ENCODE measurements around the gene UBE2L6. TPM values are rescaled to one million over a fixed set of nuclear protein-coding genes. Genes with fewer than 3 reads are reported as not detected.

Gene UBE2L6
- polyA plus RNA-seq, 1 donor from 2014 or later, result 88.0 TPM

- Histone ChIP-seq H3K9me3 (ENCODE audit: low read length) (no peaks in the 10 kb centered on the region), H3K36me3 (ENCODE audit: insufficient read depth, low read length) (no peaks in the 10 kb centered on the region), H3K4me3 (ENCODE audit: low read length) (peak within 1 kb of the TSS; percentile 42), H3F3A (ENCODE audit: insufficient read depth, low read length, poor library complexity, severe bottlenecking) (no peaks in the 10 kb centered on the region), H4K20me1 (ENCODE audit: insufficient read depth) (no peaks in the 10 kb centered on the region), H3K4me2 (ENCODE audit: low read length) (no peak within 1 kb of the TSS), H3K79me2 (replicated peaks; ENCODE audit: insufficient read depth, low read length) (no peaks in the 10 kb centered on the region), H3K9me2 (ENCODE audit: insufficient read depth, low read length) (no peaks in the 10 kb centered on the region), H2AFZ (ENCODE audit: low read depth, low read length) (no peak within 1 kb of the TSS), H3K9ac (ENCODE audit: low read length) (no peak within 1 kb of the TSS), H3K27me3 (ENCODE audit: insufficient read depth, low read depth, low read length) (no peaks in the 10 kb centered on the region), H3K27ac (ENCODE audit: low read length) (no peak within 1 kb of the TSS)
- TF ChIP-seq EZH2 (IDR thresholded peaks at IDR 0.05; ENCODE audit: borderline replicate concordance, insufficient read depth, low read length, poor library complexity, severe bottlenecking), result no peak
- no peak for TF ChIP-seq RAD21 (conservative IDR thresholded peaks at IDR 0.05)
- no peak for TF ChIP-seq MXI1 (conservative IDR thresholded peaks at IDR 0.05; ENCODE audit: poor library complexity, severe bottlenecking)
- TF ChIP-seq POLR2AphosphoS5 (IDR thresholded peaks at IDR 0.05), result no peak
Measured at GRCh38 chr11:57597461-57597915, 30.0 kb upstream of the UBE2L6 start, which contains the start of gene SERPING1. TSS of gene SERPING1 (plus strand) at chr11:57597685. CDS start at chr11:57598271, 586 bp downstream.

- H3F3A ChIP-seq (ENCODE audit: insufficient read depth, low read length, poor library complexity, severe bottlenecking), result no peaks in the 10 kb centered on the region
- H2AFZ ChIP-seq (ENCODE audit: low read depth, low read length), result no peak overlapping the region
- H3K79me2 ChIP-seq (replicated peaks; ENCODE audit: insufficient read depth, low read length), result no peaks in the 10 kb centered on the region
- no peak overlapping the region for H3K9ac ChIP-seq (ENCODE audit: low read length)
- no peak overlapping the region for H3K4me3 ChIP-seq (ENCODE audit: low read length)
- H3K4me2 ChIP-seq (ENCODE audit: low read length), result no peak overlapping the region
- H3K9me3 ChIP-seq (ENCODE audit: low read length), result no peaks in the 10 kb centered on the region
- H3K27ac ChIP-seq (ENCODE audit: low read length), result no peak overlapping the region
- no peaks in the 10 kb centered on the region for H4K20me1 ChIP-seq (ENCODE audit: insufficient read depth)
- no peaks in the 10 kb centered on the region for H3K36me3 ChIP-seq (ENCODE audit: insufficient read depth, low read length)
- no peaks in the 10 kb centered on the region for H3K9me2 ChIP-seq (ENCODE audit: insufficient read depth, low read length)
- TF ChIP-seq EZH2 (IDR thresholded peaks at IDR 0.05; ENCODE audit: borderline replicate concordance, insufficient read depth, low read length, poor library complexity, severe bottlenecking), result no peak
- no peak for TF ChIP-seq POLR2AphosphoS5 (IDR thresholded peaks at IDR 0.05)
- no peak for TF ChIP-seq MXI1 (conservative IDR thresholded peaks at IDR 0.05; ENCODE audit: poor library complexity, severe bottlenecking)
- no peak for TF ChIP-seq CTCF (IDR thresholded peaks at IDR 0.05; ENCODE audit: poor library complexity, severe bottlenecking)
- TF ChIP-seq RAD21 (conservative IDR thresholded peaks at IDR 0.05), result no peak
- no peak for TF ChIP-seq TAF1 (IDR thresholded peaks at IDR 0.05; ENCODE audit: low read depth)
- TF ChIP-seq REST (IDR thresholded peaks at IDR 0.05; ENCODE audit: borderline replicate concordance), result no peak
- no peak for TF ChIP-seq SMC3 (conservative IDR thresholded peaks at IDR 0.05; ENCODE audit: poor library complexity)
- TF ChIP-seq EP300 (conservative IDR thresholded peaks at IDR 0.05; ENCODE audit: poor library complexity, severe bottlenecking), result no peak
- H3K27me3 ChIP-seq (ENCODE audit: insufficient read depth, low read depth, low read length), result no peaks in the 10 kb centered on the region
Measured at GRCh38 chr11:57596266-57596885, 28.9 kb upstream of the UBE2L6 start.

All from neural cell (in vitro differentiated cells).